Measurements from ENCODE around the gene LCE3B.
A peak's percentile ranks its signal among the peaks of the same experiment; 100 is the strongest.
"Not testable (repeated sequence)": the region's sequence is repeated elsewhere in the genome, so short reads cannot be mapped to it uniquely, and the experiment has no call there.

Gene LCE3B, protein sequence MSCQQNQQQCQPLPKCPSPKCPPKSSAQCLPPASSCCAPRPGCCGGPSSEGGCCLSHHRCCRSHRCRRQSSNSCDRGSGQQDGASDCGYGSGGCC

DNA sequence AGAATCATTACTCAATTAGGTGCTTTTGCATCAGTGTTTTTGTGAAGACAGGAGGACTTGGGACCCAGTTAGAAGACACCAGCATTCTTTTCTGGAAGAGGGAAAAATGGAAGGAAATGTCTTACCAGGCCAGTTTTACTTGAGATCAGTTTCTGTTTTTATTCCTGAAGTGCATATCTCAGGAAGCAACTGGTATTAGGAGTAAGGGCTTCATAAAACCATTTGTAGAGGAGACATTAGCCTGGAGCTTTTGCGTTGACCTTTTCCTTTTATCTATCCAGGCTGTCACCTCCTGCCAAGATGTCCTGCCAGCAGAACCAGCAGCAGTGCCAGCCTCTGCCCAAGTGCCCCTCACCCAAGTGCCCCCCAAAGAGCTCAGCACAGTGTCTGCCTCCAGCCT lies at the start of gene LCE3B:
LCE3B (plus strand) TSS at position 301 of the 400 bp plus-strand sequence; CDS start at position 301, 0 bp downstream.
- no peak for DNase-seq

DNA sequence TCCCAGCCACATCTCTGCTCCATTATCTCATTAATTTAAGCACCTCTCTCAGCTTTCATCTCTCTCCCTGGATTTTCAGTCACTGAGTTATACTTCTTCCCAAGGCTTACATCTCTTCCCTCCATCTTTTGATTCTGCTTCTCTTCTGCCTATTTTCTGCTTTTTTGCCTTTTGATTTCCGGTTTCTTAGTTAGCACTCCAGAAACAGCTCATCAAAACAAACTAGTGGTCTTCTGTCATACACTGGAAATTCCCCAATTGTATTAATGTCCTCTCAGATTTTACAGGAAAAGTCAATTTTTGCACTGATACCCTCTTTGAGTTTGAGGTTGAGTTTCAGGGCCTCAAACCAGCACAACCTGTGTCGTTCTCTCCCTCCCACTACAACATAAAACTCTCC lies 48.5 kb upstream of the LCE3B start:
- DNase-seq = no peak

DNA sequence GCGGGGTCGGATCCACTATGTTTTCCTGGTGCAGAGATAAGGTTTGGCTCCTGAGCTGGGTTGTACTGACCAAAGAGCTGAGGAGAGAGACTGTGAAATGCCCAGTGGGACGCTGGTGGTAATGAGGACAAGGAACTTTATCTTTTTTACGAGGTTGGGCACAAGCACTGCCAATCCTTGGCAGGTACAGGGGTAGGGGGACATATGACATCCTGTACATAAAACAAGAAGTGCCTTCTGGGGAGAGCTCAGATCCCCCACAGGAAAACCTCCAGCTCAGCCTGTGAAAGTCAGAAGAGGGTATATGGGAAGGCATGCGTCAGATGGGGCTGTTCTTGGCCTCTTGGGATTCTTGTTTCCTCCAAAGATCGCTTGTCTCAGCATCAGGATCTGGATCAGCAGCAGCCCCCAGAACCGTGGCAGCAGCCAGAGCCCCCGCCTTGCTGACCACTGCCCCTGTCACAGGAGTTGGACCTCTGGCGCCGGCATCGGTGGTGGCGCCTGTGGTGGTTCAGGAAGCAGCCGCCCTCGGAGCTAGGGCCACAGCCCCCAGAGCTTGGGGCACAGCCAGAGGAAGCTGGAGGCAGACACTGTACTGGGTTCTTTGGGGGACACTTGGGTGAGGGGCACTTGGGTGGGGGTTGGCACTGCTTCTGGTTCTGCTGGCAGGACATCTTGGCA lies 47.9 kb upstream of the LCE3B start:
- DNase-seq = no peak

DNA sequence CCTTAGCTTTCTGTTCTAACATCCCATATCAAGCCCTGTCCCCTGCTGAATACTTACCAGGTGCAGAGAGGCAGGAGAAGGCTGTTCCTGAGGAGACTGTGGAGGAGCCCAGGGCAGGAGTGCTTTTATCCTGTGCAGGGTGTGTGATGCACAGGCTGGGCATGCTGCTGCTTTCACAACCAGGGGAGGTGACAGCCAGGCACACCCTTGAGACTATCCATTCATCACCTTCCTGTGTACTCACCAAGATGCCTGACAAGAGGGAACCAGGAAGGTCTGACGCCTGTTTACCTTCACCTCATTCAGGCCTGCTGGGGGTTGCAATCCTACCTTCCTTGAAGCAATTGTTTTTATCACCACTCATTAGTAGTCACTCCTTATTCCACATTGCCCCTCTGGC lies 46.9 kb upstream of the LCE3B start, which contains the start of gene LCE3E:
LCE3E (minus strand) TSS at position 100 of the 400 bp plus-strand sequence. CDS start 572 bp downstream, outside the sequence.
- DNase-seq = no peak

DNA sequence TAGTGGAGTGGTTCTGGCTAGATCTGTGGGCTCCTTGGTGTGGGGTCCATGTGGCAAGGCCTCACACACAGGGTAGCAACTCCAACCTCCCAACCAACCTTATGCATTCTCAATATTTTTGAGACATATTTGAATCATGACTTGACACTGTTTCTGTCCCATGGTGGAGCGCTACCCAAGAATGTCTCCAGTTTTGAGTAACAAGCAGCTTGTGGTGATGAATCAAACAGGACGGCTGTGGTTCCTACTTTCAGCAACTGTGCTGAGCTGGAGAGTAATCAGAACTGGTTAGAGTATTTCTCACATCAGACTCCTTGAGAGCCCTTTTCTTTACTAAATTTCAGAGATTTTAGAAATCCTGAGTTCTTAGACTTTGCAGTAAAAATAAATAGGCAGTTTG lies 36.4 kb upstream of the LCE3B start:
- DNase-seq = no peak

DNA sequence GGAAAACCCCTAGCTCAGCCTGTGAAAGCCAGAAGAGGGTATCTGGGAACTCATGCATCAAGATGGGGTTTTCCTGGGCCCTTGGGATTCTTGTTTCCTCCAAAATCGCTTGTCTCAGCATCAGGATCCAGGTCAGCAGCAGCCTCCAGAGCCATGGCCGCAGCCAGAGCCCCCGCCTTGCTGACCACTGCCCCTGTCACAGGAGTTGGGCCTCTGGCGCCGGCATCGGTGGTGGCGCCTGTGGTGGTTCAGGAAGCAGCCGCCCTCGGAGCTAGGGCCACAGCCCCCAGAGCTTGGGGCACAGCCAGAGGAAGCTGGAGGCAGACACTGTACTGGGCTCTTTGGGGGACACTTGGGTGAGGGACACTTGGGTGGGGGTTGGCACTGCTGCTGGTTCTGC lies 34.1 kb upstream of the LCE3B start:
- DNase-seq = not testable (repeated sequence)

DNA sequence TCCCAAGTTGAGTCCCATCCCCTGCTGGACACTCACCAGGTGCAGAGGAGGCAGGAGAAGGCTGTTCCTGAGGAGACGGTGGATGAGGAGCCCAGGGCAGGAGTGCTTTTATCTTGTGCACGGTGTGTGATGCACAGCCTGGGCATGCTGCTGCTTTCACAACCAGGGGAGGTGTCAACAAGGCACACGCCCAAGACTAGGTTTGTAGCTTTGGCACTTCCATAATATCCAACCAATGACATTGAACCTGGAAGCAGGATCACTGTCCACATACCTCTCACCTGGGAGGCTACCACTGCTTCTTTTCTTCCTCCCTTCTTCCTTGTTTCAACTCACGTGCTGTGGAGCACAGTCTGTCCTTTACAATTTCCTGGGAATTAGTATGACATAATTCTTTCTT lies 33.2 kb upstream of the LCE3B start, which contains the start of gene LCE3D:
LCE3D (minus strand) TSS at position 84 of the 400 bp plus-strand sequence. CDS start 580 bp downstream, outside the sequence.
- DNase-seq = no peak

DNA sequence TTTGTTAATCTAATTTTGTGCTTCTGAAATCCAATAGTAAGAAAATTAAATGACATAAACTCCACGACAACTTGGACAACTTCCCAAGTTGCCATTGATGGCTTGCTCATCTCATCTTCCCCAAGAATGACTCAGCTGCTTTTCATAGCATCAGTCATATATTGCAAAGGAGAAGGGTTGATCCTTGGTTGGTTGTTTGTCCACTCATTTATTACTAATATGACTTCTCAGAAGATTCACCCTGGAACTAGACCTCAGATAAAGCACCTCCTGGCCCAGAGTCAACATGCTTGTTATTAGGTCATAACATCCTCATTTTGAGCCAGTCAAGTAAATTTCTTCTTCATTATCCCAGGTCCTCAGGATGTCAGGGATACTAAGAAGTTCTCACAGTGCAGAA lies 31.0 kb upstream of the LCE3B start:
- no peak for DNase-seq

DNA sequence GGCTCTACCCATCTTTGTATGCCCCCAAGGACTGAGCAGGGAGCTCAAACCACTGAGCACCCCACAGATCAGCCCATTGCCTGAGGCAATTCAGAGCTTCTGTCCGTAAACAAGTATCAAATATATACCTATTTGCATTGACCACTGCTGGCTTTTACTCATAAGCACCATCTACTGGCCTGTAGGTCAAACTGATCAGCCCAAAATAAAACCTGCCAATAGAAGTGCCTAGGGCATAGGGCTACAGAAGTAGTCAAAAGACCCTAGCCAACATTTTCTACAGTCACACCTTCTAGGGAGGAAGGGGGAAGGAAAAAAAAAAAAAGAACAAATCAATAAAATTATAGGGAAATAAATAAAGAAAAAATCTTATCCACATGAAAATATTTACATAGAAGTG lies 28.0 kb upstream of the LCE3B start:
- no peak for DNase-seq

DNA sequence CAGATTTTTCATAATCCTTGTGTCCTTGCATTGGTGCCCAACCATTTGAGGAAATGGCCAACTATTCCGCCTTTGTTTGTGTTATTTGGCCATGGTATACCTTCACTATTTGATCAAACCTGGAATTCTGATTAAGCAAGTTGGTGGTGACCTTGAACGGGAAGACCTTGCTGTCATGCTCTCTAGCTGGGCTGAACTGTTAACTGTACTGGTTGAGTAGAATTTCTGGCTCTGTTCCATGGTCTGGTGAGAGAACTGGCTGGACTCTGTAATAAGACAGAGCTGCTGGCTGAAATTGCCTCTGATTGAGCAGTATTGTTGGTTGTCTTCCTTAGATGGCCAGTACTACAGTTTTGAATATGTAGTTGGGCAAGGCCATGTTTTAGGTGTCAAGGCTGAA lies 16.6 kb upstream of the LCE3B start:
- DNase-seq = no peak

DNA sequence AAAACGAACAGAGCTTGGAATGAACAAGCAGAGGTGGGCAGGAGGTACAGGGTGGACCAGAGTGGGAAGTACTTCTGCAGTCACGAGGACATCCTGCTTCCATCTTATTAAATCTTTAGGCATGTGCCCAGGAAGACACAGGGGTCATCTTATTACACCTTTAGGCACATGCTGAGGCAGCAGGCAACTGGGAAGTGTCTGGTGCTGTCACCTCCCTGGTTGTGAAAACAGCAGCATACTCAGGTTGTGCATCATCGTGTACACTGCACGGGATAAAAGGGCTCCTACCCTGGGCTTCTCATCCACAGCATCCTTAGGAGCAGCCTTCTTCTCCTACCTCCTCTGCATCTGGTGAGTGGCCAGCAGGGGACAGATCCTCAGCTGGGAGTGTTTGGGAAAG lies 13.7 kb upstream of the LCE3B start, which contains the start of gene LCE3C:
LCE3C (plus strand) TSS at position 301 of the 400 bp plus-strand sequence. CDS start 498 bp downstream, outside the sequence.
- no peak for DNase-seq

DNA sequence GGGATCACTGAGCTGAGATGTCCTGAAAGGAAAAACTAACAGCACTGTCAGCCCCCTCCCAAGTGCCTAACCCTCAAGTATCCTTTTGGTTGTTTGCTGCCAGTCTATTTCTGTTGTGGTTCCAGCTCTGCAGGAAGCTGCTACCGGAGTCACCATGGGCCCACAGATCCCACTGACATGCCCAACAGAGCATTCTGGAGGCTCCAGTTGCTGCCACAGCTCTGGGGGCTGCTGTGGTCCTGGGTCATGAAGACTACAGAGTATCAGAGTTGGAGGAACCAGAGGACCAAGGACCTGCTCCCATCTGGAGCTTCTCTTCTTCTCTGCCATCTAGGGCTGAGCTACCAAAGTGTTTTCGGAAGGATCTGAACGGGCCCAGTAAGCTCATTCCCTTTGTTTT lies 8.4 kb downstream of the LCE3B start:
- DNase-seq = no peak

DNA sequence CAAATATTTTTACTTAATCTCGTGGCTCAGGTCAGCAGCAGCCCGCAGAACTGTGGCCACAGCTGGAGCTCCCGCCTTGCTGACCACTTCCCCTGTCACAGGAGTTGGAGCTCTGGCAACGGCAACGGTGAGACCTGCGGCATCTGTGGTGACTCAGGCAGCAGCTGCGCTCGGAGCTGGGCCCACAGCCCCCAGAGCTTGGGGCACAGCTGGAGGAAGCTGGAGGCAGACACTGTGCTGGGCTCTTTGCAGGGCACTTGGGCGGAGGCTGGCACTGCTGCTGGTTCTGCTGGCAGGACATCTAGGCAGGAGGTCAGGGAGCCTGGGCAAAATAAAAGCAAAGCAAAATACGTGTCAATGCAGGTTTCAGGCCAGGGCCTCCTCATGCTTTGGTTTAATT lies 9.2 kb downstream of the LCE3B start, which contains the start of gene LCE3A:
LCE3A (minus strand) TSS at position 301 of the 400 bp plus-strand sequence; CDS start at position 301, 0 bp downstream.
- no peak for DNase-seq

DNA sequence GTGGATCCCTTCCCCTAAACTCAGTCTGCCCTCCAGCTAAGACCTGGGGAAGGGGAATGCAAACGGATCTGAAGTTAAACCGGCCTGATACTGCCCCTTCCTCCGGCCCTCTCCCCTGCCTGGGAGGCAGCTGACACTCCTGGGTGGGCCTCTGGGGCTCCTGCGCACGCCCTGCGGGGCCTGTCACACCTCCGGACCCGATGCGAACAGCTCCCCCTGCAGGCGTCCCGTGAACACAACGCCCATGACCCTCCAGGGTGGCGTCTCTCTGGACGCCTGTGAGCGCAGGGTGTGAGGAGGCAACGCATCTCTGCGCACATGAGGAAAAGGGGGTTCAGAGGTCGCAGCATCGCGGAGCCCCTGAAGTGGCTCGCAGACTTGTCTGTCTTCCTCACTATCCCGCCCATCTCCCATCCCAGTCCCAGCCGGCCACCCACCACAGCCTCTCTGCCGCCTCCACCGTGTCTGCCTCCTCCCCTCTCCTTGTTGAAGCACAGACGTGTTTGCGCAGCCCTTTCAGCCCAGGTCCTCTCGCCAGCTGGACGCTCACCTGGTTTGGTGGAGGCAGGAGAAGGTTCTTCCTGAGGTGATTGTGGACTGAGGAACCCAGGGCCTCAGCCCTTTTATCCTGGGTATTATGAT lies 9.7 kb downstream of the LCE3B start:
- DNase-seq = no peak

DNA sequence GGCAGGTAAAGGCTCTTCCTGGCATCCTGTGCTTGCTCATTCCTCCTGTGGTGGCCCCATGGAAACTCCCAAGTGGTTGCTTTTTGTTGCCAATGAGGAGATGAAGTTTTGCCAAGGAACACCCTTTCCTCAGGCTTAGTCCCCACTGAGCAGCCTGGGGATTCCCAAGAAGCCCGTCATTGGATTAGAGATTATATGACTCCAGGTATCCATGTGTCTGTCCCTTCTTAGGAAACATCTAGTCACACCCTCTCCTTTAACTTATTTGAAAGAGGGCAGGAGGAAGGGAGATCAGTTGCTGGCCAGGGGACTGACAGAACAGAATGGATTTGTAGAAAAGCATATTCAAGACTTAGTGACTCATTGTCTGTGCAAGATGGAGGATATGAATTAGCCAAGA lies 13.1 kb downstream of the LCE3B start:
- no peak for DNase-seq

DNA sequence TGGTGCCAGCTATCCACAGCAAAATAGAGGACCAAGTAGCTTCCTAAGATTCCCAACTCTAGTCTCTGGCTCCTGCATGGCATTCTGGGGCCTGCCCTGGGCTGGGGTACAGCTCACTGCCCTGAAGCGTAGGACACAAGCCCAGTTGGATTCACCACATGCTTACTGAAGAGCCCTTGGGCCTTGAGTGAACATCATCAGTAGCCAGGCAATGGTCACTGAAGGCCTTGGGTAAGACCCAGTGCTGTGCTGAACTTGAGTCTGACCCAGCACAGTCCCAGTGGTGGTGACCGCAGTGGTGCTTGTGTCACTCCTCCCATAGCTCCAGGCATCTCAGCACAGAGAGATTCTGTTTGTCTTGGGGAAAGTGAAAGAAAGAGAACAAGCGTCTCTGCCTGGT lies 17.0 kb downstream of the LCE3B start:
- DNase-seq = no peak

DNA sequence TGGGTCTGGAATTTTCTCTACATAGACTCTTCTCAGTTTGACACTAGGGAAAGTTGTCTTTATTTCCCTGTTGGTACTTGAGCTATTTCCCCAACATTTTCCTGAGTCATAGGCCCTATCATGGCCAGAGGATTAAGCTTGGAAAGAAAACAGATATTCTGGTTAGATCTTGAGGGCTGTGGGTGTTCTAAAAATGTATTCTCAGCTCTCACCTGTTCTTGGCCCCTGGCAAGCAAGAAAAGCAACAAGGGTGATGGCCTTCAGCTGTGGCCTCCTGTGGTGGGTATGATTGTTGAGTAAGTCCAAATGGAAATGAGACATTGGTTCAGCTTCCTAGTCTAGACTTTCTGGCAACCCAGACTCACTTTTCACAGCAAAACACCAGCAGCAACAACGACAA lies 26.7 kb downstream of the LCE3B start:
- no peak for DNase-seq

DNA sequence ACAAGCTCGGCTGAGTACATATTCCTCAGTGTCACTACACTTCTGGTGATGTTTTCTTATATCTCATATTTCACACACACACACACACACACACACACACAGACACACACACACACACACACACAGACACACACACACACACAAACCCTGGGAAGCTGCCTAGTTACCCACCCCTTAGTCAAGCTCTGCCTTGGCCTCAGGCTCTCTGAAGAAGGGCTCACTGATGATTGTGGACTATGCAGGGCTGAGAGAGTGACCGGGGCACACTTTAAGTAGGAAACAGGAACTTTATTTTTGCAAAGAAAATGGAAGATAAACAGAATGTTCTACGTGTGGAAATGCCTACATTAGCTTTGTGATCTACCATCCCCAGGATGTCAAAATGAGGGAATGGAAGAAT lies 30.3 kb downstream of the LCE3B start:
- no peak for DNase-seq

DNA sequence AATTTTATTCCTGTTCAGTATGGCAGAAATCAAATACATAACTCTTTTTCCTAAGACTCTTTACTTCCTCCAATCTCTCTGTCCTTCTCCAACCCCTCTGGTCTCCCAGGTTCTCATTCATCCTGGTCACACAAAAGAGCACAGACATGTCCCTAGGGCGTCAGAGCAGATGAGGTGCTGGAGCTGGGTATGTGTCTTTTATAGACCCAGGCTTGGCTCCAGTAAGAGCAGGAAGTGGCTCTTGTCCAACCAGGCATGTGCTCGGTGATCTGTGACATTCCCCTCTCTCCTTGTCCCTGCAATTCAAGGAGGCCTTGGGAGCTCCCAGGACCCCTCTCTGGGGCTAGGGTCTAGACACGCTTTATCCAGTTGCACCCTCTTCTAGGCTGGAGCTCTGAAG lies 31.5 kb downstream of the LCE3B start:
- no peak for DNase-seq

DNA sequence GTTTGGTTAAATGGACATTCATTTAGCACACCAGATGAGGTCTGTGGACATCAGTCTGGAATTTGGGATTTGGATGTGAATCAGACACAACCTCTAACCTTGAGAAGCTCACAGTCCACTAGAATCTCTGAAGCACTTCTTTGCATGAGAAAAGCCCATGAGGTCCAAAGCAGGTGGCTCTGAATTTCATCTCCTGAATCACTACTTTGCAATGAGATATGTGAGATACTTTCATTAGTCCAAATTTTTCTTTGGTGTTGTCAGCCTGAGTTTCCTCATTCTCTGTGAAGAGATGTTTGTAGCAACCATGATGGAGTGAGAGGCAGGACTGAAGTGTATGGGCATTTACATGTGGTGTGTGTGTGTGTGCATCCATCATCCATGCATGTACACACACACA lies 33.0 kb downstream of the LCE3B start:
- no peak for DNase-seq

DNA sequence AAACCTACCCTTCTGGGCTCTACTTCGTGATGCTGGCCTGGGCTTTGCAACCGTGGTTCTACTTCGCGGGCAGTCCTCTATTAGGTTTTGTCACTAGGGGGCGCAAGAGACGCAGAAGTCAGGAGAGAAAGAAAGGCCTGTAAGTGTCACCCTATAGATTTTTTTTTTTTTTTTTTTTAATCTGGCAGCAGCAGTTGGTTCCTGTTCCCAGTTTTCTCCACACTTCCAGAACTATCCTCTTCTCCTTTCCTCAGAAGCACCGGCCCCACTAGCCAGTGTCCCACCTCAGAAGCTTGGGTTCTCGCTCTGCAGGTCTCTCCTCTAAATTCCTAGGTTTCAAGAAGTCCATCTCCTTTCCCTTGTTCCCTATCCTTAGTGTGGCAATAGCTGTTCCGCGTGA lies 40.5 kb downstream of the LCE3B start:
- peak; percentile 58 to 66 for DNase-seq

DNA sequence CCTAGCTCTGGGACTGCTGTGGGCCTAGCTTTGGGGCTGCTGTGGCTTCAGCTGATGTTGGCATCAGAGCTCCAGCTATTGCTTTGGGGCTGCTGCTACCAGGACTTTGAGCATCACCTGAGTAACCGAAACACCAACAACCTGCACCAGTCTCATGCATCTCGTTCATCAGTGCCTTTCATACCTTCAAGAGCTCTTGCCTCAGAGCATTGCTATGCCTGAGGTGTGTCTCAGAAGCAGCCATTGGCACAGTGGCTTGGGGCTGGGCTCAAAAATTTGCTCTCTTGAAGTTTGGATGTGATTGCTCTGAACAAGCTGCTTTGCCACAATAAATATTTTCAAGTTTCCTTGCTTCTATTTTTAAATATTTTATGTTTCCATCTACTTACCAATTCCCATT lies 42.8 kb downstream of the LCE3B start:
- no peak for DNase-seq

DNA sequence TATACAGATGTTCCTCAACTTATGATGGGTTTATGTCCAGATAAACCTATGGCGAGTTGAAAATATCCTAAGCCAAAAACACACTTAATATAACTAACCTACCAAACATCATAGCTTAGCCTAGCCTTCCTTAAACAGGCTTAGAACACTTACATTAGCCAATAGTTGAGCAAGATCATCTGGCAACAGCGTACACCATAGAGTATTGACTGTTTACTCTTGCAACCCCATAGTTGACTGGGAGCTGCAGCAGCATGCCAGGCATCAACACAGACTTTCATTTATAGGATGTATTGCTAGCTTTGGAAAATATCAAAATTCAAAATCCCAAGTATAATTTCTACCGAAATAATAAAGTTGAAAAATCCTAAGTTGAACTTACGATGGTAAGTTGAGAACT lies 44.1 kb downstream of the LCE3B start:
- DNase-seq = no peak

DNA sequence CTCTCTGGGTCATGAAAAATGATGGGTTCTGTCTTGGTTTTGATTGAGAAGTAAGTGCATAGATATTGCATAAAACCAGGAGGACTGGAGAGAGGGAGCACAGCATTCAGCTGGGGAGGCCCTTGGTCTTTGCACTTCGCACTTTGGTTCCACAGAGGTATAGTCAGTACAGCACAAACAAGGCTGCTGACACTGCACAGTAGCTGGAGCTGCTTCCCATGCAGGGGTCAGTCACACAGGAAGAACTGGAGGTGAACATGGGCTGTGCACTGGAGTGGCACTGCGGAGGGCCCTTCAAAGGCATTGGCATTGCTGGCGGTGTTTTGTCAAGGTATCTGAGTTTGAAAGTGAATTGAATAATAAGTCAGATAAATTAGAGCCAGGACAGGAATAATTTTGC lies 45.0 kb downstream of the LCE3B start:
- no peak for DNase-seq
